Type B pancreatic cell (in vitro differentiated cells): ENCODE data around the gene BCAT1. TPM values are rescaled to one million over a fixed set of nuclear protein-coding genes. Genes with fewer than 3 reads are reported as not detected.

ENCODE experiments used
- DNase-seq: peaks from one replicate; pipeline ENCODE4 v3.0.0; 2021; ENCODE audit warnings: mixed read lengths; ENCODE audit not compliant: unreplicated experiment; ENCODE audit errors: extremely low spot score
- H3K27ac Mint-ChIP-seq: 2 replicates; pipeline ENCODE4 v1.8.0; 2021; ENCODE audit warnings: mild to moderate bottlenecking, mixed read lengths
- H3K27me3 Mint-ChIP-seq: 2 replicates; pipeline ENCODE4 v1.8.0; 2021; ENCODE audit warnings: mixed read lengths
- H3K36me3 Mint-ChIP-seq: 2 replicates; pipeline ENCODE4 v1.8.0; 2021; ENCODE audit warnings: mixed read lengths
- H3K4me1 Mint-ChIP-seq: one replicate; pipeline ENCODE4 v1.8.0; 2021; ENCODE audit warnings: mixed read lengths; ENCODE audit not compliant: unreplicated experiment
- H3K4me3 Mint-ChIP-seq: 2 replicates; pipeline ENCODE4 v1.8.0; 2021; ENCODE audit warnings: mild to moderate bottlenecking, mixed read lengths
- H3K9me3 Mint-ChIP-seq: 2 replicates; pipeline ENCODE4 v1.8.0; 2021; ENCODE audit warnings: mixed read lengths
- total RNA-seq: library from RNA; stranded (reverse); gene quantifications from 2 replicates; pipeline ENCODE4 v1.2.1, GENCODE V29; 2021; ENCODE audit warnings: low replicate concordance
- TF ChIP-seq, protein P1 (sequence below): fragments of 200-600 bp; sonication (generic); conservative IDR thresholded peaks from 2 replicates; pipeline ENCODE4 v1.5.0; 2021; ENCODE audit warnings: antibody characterized with exemption, mild to moderate bottlenecking

The BCAT1 gene
- total RNA-seq, 1 donor from 2014 or later: 153 TPM

DNA sequence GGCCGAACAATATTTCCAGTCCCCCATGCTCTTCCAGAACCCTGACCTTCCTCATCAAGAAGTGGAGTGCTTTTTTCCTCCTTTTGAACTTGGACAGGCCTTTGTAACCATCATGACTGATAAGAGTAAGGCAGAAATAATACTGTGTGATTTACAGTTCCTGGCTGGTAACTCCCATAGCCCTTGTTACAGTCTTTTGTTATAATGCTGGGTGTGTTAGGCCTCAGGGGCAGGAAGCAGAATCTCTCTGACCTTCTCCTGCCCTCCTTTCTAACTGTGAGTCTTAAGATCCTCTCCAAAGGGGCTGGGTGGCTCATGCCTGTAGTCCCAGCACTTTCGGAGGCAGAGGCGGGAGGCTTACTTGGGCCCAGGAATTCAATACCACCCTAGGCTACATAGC lies 59.5 kb downstream of the BCAT1 start:
- no peaks in the 10 kb centered on the region for H3K9me3 Mint-ChIP-seq
- H3K27ac Mint-ChIP-seq: peak overlapping the region; percentile 95
- peaks cover 43% of the 10 kb centered on the region for H3K36me3 Mint-ChIP-seq

DNA sequence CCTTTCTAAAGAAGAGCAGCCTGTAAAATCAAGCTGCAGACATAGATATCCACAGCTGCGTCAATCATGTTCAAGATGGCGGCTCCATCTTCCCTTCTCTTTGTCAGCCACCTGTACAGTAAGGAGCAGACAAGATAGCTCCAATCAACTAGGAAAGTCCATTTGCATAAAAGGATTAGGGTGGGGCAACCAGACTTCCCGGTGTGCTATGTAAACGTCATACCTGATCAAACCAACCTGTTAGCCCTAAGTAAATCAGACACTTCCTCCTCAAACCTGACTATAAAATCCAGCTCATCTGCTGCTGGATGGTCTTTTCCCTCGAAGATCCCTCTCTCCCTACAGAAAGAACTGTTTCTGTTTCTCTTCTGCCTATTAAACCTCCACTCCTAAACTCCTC lies 60.1 kb downstream of the BCAT1 start:
- no peaks in the 10 kb centered on the region for H3K4me1 Mint-ChIP-seq
- TF ChIP-seq, protein P1, sequence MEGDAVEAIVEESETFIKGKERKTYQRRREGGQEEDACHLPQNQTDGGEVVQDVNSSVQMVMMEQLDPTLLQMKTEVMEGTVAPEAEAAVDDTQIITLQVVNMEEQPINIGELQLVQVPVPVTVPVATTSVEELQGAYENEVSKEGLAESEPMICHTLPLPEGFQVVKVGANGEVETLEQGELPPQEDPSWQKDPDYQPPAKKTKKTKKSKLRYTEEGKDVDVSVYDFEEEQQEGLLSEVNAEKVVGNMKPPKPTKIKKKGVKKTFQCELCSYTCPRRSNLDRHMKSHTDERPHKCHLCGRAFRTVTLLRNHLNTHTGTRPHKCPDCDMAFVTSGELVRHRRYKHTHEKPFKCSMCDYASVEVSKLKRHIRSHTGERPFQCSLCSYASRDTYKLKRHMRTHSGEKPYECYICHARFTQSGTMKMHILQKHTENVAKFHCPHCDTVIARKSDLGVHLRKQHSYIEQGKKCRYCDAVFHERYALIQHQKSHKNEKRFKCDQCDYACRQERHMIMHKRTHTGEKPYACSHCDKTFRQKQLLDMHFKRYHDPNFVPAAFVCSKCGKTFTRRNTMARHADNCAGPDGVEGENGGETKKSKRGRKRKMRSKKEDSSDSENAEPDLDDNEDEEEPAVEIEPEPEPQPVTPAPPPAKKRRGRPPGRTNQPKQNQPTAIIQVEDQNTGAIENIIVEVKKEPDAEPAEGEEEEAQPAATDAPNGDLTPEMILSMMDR: no peak

More for the DNA sequence above, 59.5 kb downstream of the BCAT1 start:
- Mint-ChIP-seq H3K4me1 (no peaks in the 10 kb centered on the region), H3K4me3 (peak overlapping the region; percentile 71), H3K27me3 (no peaks in the 10 kb centered on the region)
- no peak for DNase-seq
- TF ChIP-seq, protein P1: no peak

DNA sequence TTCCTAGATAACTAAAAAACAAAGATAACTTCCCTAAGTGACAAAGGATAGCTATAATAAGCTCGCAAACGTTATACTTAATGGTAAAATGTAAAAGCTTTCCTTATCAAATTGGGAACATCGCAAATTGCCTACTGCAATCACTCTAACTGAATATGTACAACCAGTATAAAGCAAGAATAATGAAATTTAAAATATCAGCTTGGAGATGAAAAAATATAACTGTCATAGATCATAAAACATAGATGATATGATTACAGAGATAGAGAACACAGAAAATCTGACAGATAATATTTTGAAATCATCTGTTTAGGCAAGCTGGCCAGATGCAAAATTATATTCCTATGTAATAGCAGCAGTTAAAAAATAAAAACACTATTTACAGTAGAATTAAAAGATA lies 64.0 kb downstream of the BCAT1 start:
- H3K27me3 Mint-ChIP-seq: no peaks in the 10 kb centered on the region
- H3K4me1 Mint-ChIP-seq: peaks cover under 1% of the 10 kb centered on the region
- H3K27ac Mint-ChIP-seq: no peak overlapping the region
- no peak for DNase-seq
- H3K9me3 Mint-ChIP-seq: peaks cover 6% of the 10 kb centered on the region
- peaks cover 38% of the 10 kb centered on the region for H3K36me3 Mint-ChIP-seq
- TF ChIP-seq, protein P1: no peak
- H3K4me3 Mint-ChIP-seq: no peak overlapping the region

More for the DNA sequence above, 60.1 kb downstream of the BCAT1 start:
- peaks cover 47% of the 10 kb centered on the region for H3K36me3 Mint-ChIP-seq
- peak overlapping the region; percentile 71 for H3K4me3 Mint-ChIP-seq
- no peaks in the 10 kb centered on the region for H3K9me3 Mint-ChIP-seq
- peak overlapping the region; percentile 95 for H3K27ac Mint-ChIP-seq
- DNase-seq: no peak
- no peaks in the 10 kb centered on the region for H3K27me3 Mint-ChIP-seq

DNA sequence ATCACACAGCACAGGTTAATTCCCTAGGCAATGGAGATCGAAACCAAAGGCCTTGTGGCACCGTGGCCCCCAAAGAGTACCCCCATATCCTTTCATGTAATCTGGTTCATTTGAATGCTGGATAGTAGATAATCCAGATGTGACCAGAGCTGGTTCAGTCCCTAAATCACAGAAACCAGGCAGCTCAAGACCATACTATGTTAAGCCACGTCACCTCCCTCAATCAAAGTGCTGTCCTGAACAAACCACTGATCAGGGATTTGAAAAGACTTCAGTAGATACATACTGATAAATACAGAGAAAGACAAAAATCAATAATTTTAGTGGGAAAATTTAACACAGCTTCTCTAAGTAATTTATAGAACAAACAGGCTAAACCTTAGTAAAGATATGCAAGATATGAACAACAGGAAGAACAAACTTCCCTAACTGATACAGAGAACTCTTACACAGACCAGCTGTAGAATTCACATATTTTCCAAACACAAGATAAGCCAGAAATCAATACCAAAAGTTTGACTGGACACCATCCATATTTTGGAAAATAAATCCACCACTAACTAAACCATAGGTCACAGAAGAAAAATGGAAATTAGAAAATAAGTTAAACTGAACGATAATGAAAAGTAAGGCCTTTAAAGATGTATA lies 67.1 kb downstream of the BCAT1 start:
- Mint-ChIP-seq H3K36me3 (peaks cover 49% of the 10 kb centered on the region), H3K4me3 (no peak overlapping the region), H3K9me3 (peaks cover 6% of the 10 kb centered on the region), H3K4me1 (peaks cover 4% of the 10 kb centered on the region), H3K27me3 (no peaks in the 10 kb centered on the region), H3K27ac (no peak overlapping the region)
- DNase-seq: no peak
- TF ChIP-seq, protein P1: no peak

DNA sequence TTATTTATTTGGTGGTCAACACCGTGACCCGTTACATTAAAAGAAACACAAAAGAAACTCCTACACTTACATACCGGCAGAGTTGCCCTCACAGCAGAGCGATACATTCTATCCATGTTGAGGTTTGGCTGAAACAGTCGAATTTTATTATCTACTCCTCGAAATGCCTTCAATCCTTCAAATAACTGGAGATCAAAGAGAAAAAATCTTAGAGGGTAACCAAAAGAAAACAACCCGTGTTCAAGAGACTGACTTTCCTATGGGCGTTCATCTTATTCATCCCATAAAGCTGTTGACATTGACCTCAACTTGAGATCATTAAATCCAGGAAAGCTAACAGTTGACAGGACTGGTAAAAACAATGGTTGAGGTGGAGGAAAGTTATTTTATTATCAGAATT lies 67.7 kb downstream of the BCAT1 start:
- TF ChIP-seq, protein P1: no peak
- H3K4me3 Mint-ChIP-seq: no peak overlapping the region
- peaks cover 6% of the 10 kb centered on the region for H3K9me3 Mint-ChIP-seq
- H3K27ac Mint-ChIP-seq: no peak overlapping the region
- H3K36me3 Mint-ChIP-seq: peaks cover 49% of the 10 kb centered on the region
- no peak for DNase-seq
- H3K4me1 Mint-ChIP-seq: peaks cover 4% of the 10 kb centered on the region
- H3K27me3 Mint-ChIP-seq: no peaks in the 10 kb centered on the region
